Nephron progenitor cell (in vitro differentiated cells): ENCODE results near the gene WWOX.

Experiments
- DNase-seq: peaks from one replicate; pipeline ENCODE4 v3.0.0; 2021
- H3K27ac Mint-ChIP-seq: 2 replicates; pipeline ENCODE4 v1.8.0; 2021; ENCODE audit warnings: mild to moderate bottlenecking, moderate library complexity, mixed read lengths
- H3K27me3 Mint-ChIP-seq: 2 replicates; pipeline ENCODE4 v1.8.0; 2021; ENCODE audit warnings: mild to moderate bottlenecking, low read depth, mixed read lengths; ENCODE audit not compliant: poor library complexity
- H3K36me3 Mint-ChIP-seq: 2 replicates; pipeline ENCODE4 v1.8.0; 2021; ENCODE audit warnings: low read depth, mixed read lengths
- H3K4me1 Mint-ChIP-seq: 2 replicates; pipeline ENCODE4 v1.8.0; 2021; ENCODE audit warnings: mixed read lengths
- H3K4me3 Mint-ChIP-seq: 2 replicates; pipeline ENCODE4 v1.8.0; 2021; ENCODE audit warnings: mild to moderate bottlenecking, moderate library complexity, mixed read lengths
- H3K9me3 Mint-ChIP-seq: 2 replicates; pipeline ENCODE4 v1.8.0; 2021; ENCODE audit warnings: mild to moderate bottlenecking, moderate library complexity, mixed read lengths
- CTCF ChIP-seq: fragments of 200-600 bp; sonication (generic); IDR thresholded peaks from 2 replicates; pipeline ENCODE4 v1.5.0; 2021; ENCODE audit warnings: antibody characterized with exemption

Gene WWOX

GRCh38 chr16:78150233-78150632 lies 50.8 kb downstream of the WWOX start:
- H3K36me3 Mint-ChIP-seq: peaks cover 26% of the 10 kb centered on the region
- no peak for TF ChIP-seq CTCF
- no peak for DNase-seq
- H3K4me3 Mint-ChIP-seq: no peak overlapping the region
- peaks cover 47% of the 10 kb centered on the region for H3K4me1 Mint-ChIP-seq
- H3K9me3 Mint-ChIP-seq: peaks cover 3% of the 10 kb centered on the region
- H3K27ac Mint-ChIP-seq: no peak overlapping the region
- peaks cover 4% of the 10 kb centered on the region for H3K27me3 Mint-ChIP-seq

- peaks cover 36% of the 10 kb centered on the region for H3K4me1 Mint-ChIP-seq
- H3K4me3 Mint-ChIP-seq: no peak overlapping the region
- no peak for DNase-seq
- H3K27me3 Mint-ChIP-seq: peaks cover 4% of the 10 kb centered on the region
- H3K36me3 Mint-ChIP-seq: peaks cover 25% of the 10 kb centered on the region
- peaks cover 16% of the 10 kb centered on the region for H3K9me3 Mint-ChIP-seq
- no peak for TF ChIP-seq CTCF
- H3K27ac Mint-ChIP-seq: no peak overlapping the region
Measured at GRCh38 chr16:78154729-78155461, 55.4 kb downstream of the WWOX start.

GRCh38 chr16:78155791-78156345 lies 56.4 kb downstream of the WWOX start:
- Mint-ChIP-seq H3K27me3 (peaks cover 4% of the 10 kb centered on the region), H3K27ac (no peak overlapping the region), H3K4me3 (no peak overlapping the region), H3K36me3 (peaks cover 30% of the 10 kb centered on the region), H3K4me1 (peaks cover 36% of the 10 kb centered on the region), H3K9me3 (peaks cover 23% of the 10 kb centered on the region)
- DNase-seq: no peak
- no peak for TF ChIP-seq CTCF

GRCh38 chr16:78161023-78161729 lies 61.7 kb downstream of the WWOX start:
- no peaks in the 10 kb centered on the region for H3K27me3 Mint-ChIP-seq
- no peak for TF ChIP-seq CTCF
- peaks cover 16% of the 10 kb centered on the region for H3K4me1 Mint-ChIP-seq
- H3K27ac Mint-ChIP-seq: no peak overlapping the region
- DNase-seq: no peak
- H3K36me3 Mint-ChIP-seq: peaks cover 54% of the 10 kb centered on the region
- no peak overlapping the region for H3K4me3 Mint-ChIP-seq
- H3K9me3 Mint-ChIP-seq: peaks cover 38% of the 10 kb centered on the region

GRCh38 chr16:78163772-78164670 lies 64.6 kb downstream of the WWOX start:
- DNase-seq: no peak
- H3K36me3 Mint-ChIP-seq: peaks cover 75% of the 10 kb centered on the region
- H3K27me3 Mint-ChIP-seq: peaks cover 4% of the 10 kb centered on the region
- peaks cover 33% of the 10 kb centered on the region for H3K9me3 Mint-ChIP-seq
- TF ChIP-seq CTCF: no peak
- no peak overlapping the region for H3K4me3 Mint-ChIP-seq
- no peak overlapping the region for H3K27ac Mint-ChIP-seq
- H3K4me1 Mint-ChIP-seq: peaks cover 5% of the 10 kb centered on the region
